Lower lobe of right lung (tissue), 2 donors: ENCODE data around the gene IGSF5. TPM values are rescaled to one million over a fixed set of nuclear protein-coding genes. Genes with fewer than 3 reads are reported as not detected.

Experiments used
- ATAC-seq, 2 donors: fragments of 200-7000 bp; cut with Tn5 transposase; one replicate each; pipeline ENCODE4 v1.9.1; 2020 to 2022; ENCODE audit warnings: mild to moderate bottlenecking in 2 of 2, moderate library complexity in 2 of 2
- DNase-seq: peaks from one replicate; pipeline ENCODE4 v3.0.0-alpha.2; 2020
- H3K27ac ChIP-seq: fragments of 200-600 bp; one replicate; pipeline ENCODE4 v1.8.0; 2022
- H3K27me3 ChIP-seq: fragments of 200-600 bp; one replicate; pipeline ENCODE4 v1.8.0; 2022; ENCODE audit warnings: low read depth
- H3K36me3 ChIP-seq: fragments of 200-600 bp; one replicate; pipeline ENCODE4 v1.8.0; 2022; ENCODE audit warnings: mild to moderate bottlenecking
- H3K4me1 ChIP-seq: fragments of 200-600 bp; one replicate; pipeline ENCODE4 v1.8.0; 2022
- H3K4me3 ChIP-seq: fragments of 200-600 bp; one replicate; pipeline ENCODE4 v1.8.0; 2022; ENCODE audit warnings: mild to moderate bottlenecking
- H3K9me3 ChIP-seq: fragments of 200-600 bp; one replicate; pipeline ENCODE4 v1.8.0; 2022
- intact Hi-C: fragments of 100-400 bp; cut with DNase I; formaldehyde crosslinking; loops from one replicate; pipeline ENCODE4 v1.11.0; 2022
- total RNA-seq: library from RNA; stranded (reverse); fragmentation: NEBNext Ultra II Directional; extraction: Animal tissue kit (Norgen Biotek cat#: 25700); gene quantifications from one replicate; pipeline ENCODE4 v1.2.1, GENCODE V29; 2021
- TF ChIP-seq, protein P1 (sequence below): fragments of 200-600 bp; IDR thresholded peaks from one replicate; pipeline ENCODE4 v1.8.0; 2022; ENCODE audit warnings: antibody characterized with exemption, mild to moderate bottlenecking
- donor health status: DM: no; HTN: yes; CAD: no; lungs with severe emphysema.

The IGSF5 gene
- total RNA-seq, 1 donor from 2014 or later, result not detected

DNA sequence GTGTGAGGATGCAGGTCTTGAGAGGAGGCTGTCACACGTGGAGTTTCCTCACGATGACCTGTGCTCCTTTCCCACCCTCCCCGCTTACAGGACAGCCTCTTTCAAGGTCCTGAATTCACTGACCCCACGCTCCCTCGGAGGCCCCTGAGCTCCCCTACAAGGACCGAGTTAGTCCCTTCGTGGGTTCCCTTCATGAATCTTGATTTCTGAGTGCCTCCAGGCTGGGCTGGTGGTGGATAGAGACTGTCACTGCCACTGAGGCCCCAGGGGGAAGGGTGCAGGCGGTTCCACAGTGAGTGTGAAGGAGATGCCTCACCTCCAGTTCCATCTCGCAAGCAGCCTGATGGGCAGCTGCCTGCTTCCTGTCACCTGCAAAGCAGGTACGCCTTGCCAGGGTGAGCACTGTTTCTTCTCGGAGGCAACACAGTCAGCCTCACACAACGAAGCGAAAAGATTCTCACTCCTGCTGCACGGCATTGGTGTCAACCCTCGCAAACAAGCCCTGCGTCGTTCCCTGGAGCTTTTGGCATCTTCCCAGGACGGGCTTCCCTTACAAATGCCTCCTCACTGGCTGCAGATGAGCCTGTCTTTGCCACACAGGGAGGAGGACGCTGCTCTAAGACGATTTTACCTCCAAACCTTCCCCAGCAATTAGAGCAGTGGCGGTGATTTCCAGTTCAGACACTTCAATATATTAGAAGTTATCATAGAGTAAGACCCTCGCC is 95.6 kb downstream of the IGSF5 start:
- no peak for ATAC-seq
- Histone ChIP-seq H3K4me3 (no peak overlapping the region), H3K36me3 (no peaks in the 10 kb centered on the region), H3K9me3 (no peaks in the 10 kb centered on the region), H3K27ac (no peak overlapping the region), H3K27me3 (no peaks in the 10 kb centered on the region), H3K4me1 (no peaks in the 10 kb centered on the region)
- no peak for DNase-seq
- intact Hi-C loops, result no loop called here
- TF ChIP-seq, protein P1, sequence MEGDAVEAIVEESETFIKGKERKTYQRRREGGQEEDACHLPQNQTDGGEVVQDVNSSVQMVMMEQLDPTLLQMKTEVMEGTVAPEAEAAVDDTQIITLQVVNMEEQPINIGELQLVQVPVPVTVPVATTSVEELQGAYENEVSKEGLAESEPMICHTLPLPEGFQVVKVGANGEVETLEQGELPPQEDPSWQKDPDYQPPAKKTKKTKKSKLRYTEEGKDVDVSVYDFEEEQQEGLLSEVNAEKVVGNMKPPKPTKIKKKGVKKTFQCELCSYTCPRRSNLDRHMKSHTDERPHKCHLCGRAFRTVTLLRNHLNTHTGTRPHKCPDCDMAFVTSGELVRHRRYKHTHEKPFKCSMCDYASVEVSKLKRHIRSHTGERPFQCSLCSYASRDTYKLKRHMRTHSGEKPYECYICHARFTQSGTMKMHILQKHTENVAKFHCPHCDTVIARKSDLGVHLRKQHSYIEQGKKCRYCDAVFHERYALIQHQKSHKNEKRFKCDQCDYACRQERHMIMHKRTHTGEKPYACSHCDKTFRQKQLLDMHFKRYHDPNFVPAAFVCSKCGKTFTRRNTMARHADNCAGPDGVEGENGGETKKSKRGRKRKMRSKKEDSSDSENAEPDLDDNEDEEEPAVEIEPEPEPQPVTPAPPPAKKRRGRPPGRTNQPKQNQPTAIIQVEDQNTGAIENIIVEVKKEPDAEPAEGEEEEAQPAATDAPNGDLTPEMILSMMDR, result no peak

GRCh38 chr21:39842741-39843459 is 97.9 kb downstream of the IGSF5 start:
- TF ChIP-seq, protein P1, result no peak
- intact Hi-C loops, result no loop called here
- Histone ChIP-seq H3K4me1 (no peaks in the 10 kb centered on the region), H3K4me3 (no peak overlapping the region), H3K36me3 (no peaks in the 10 kb centered on the region), H3K27ac (no peak overlapping the region), H3K9me3 (no peaks in the 10 kb centered on the region), H3K27me3 (no peaks in the 10 kb centered on the region)
- no peak for ATAC-seq
- no peak for DNase-seq

DNA sequence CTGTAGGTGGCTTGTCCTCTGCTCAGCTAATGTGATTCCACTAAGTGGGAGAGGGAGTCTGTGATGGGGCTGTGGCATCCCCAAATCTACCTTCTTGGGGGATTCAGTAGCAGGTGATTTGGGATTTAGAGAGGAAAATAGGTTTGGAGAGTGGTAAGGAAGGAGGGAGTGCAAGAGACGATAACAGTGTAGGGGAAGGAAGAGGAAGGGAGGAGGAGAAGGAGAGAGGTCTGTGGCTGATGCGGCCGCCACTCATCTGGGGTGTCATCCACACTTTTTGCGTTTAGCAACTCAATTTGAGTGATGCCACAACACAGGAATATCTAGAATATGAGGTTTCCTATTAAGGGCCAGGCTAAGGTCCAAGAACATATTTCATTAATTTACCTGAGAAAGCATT is 98.5 kb downstream of the IGSF5 start:
- Histone ChIP-seq H3K4me3 (no peak overlapping the region), H3K27me3 (no peaks in the 10 kb centered on the region), H3K36me3 (no peaks in the 10 kb centered on the region), H3K4me1 (no peaks in the 10 kb centered on the region), H3K27ac (no peak overlapping the region), H3K9me3 (no peaks in the 10 kb centered on the region)
- intact Hi-C loops, result no loop called here
- DNase-seq (no peak), ATAC-seq (no peak)
- TF ChIP-seq, protein P1, result no peak

- Histone ChIP-seq H3K9me3 (no peaks in the 10 kb centered on the region), H3K4me3 (no peak overlapping the region), H3K27me3 (no peaks in the 10 kb centered on the region), H3K27ac (no peak overlapping the region), H3K36me3 (no peaks in the 10 kb centered on the region), H3K4me1 (no peaks in the 10 kb centered on the region)
- ATAC-seq (no peak), DNase-seq (no peak)
- intact Hi-C loops, result no loop called here
- TF ChIP-seq, protein P1, result no peak
Measured at GRCh38 chr21:39843916-39844315, 98.9 kb downstream of the IGSF5 start.

DNA sequence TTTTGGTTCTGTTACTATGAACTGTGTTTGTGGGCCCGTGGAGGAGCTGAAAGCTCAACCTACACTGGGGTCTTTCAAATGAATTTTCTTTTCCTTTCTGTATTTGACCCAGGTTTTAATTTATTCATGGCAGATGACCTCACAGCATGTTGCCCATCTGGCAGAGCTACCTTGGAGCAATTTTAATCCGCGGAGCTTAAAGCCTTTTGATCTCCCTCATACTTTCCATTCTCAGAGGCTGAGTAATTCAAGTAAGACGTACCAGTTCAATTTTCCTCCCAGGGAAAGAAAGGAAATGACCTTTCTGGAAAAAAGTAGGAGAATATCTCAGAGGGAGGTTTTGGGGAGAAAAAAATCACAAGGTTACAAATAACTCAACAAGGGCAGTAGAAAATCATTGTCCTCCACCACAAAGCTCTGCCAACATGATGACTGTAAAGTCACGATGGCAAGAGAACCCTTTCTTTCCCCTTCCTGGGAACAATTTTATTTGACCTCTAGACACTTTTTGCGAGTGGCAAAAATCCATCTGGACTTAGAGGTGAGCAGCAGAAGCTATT is 100.7 kb downstream of the IGSF5 start:
- TF ChIP-seq, protein P1, result no peak
- no peak for ATAC-seq
- no peaks in the 10 kb centered on the region for H3K9me3 ChIP-seq

More for the DNA sequence above, 100.7 kb downstream of the IGSF5 start:
- Histone ChIP-seq H3K27ac (no peak overlapping the region), H3K36me3 (no peaks in the 10 kb centered on the region), H3K4me3 (no peak overlapping the region), H3K27me3 (no peaks in the 10 kb centered on the region), H3K4me1 (no peaks in the 10 kb centered on the region)
- intact Hi-C loops, result no loop called here
- no peak for DNase-seq
